ENCODE results near the gene WDR53.
A peak's percentile ranks its signal among the peaks of the same experiment; 100 is the strongest.

DNA sequence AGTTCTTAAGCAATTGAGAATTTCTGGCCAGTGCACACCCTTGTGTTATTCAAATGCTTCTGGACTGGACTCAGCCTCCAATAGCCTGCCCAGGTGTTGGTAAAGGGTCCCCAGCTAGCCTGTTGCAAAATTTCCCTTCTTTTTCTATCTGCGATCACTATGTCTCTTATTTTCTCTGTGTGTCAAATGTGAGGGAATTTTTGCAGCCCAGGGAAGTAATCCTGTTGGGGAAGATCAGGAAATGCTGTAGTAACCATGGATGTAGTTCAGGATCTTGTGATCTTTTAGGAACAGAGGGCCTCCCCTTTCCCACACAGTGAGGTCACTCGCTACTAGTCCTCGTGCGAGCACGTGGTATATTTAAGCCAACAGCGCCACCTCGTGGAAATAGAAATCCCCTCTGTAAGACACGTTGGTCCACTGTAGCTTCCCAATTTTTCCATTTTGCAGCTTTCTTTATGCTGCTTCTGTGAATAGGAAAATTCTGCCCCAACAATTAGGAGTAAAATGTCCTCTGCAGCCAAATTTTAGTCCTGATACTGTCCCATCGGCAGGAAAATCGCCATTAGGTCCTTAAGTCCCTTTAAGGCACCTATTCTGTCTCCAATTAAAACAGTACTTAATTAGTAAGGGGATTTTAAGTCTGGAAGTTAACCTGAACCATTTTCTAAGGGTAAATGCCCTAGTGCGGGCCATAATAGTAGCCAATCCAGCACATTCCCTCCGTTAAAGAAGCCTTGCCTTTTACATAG, 49.2 kb downstream of the WDR53 start:
- no peak for TF ChIP-seq POLR2A (IDR thresholded peaks at IDR 0.05)
- TF ChIP-seq, protein P1, sequence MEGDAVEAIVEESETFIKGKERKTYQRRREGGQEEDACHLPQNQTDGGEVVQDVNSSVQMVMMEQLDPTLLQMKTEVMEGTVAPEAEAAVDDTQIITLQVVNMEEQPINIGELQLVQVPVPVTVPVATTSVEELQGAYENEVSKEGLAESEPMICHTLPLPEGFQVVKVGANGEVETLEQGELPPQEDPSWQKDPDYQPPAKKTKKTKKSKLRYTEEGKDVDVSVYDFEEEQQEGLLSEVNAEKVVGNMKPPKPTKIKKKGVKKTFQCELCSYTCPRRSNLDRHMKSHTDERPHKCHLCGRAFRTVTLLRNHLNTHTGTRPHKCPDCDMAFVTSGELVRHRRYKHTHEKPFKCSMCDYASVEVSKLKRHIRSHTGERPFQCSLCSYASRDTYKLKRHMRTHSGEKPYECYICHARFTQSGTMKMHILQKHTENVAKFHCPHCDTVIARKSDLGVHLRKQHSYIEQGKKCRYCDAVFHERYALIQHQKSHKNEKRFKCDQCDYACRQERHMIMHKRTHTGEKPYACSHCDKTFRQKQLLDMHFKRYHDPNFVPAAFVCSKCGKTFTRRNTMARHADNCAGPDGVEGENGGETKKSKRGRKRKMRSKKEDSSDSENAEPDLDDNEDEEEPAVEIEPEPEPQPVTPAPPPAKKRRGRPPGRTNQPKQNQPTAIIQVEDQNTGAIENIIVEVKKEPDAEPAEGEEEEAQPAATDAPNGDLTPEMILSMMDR (IDR thresholded peaks at IDR 0.05) = peak in 5 of 6 experiments; percentile 52 to 86 (median 71)
